KMS-11 (cell line): ENCODE results near the gene TMPRSS2.
A peak's percentile ranks its signal among the peaks of the same experiment; 100 is the strongest.

ENCODE experiments used
- H2AFZ ChIP-seq: fragments of 200-600 bp; sonication (generic); 2 replicates; pipeline ENCODE4 v1.6.1; 2016; ENCODE audit warnings: antibody characterized with exemption, mixed run types, low read depth
- H3K27ac ChIP-seq: fragments of 200-600 bp; sonication (generic); 2 replicates; pipeline ENCODE4 v1.6.1; 2016; ENCODE audit warnings: mild to moderate bottlenecking, mixed run types
- H3K27me3 ChIP-seq: fragments of 200-600 bp; sonication (generic); 2 replicates; pipeline ENCODE4 v1.6.1; 2017; ENCODE audit warnings: mild to moderate bottlenecking, low read depth, mixed run types, moderate library complexity; ENCODE audit not compliant: insufficient read depth
- H3K36me3 ChIP-seq: fragments of 200-600 bp; sonication (generic); 2 replicates; pipeline ENCODE4 v1.6.1; 2017; ENCODE audit warnings: mild to moderate bottlenecking, mixed run types; ENCODE audit not compliant: insufficient read depth
- H3K4me1 ChIP-seq: fragments of 200-600 bp; sonication (generic); 2 replicates; pipeline ENCODE4 v1.6.1; 2016; ENCODE audit warnings: mild to moderate bottlenecking, low read depth, mixed run types; ENCODE audit not compliant: poor library complexity, severe bottlenecking
- H3K4me2 ChIP-seq: fragments of 200-600 bp; sonication (generic); 2 replicates; pipeline ENCODE4 v1.7.0; 2016; ENCODE audit warnings: mild to moderate bottlenecking, mixed run types
- H3K4me3 ChIP-seq: fragments of 200-600 bp; sonication (generic); IDR thresholded peaks from 2 replicates; pipeline ENCODE4 v1.6.1; 2017; ENCODE audit warnings: low read depth, low read length, mixed read lengths; ENCODE audit not compliant: insufficient read depth
- H3K79me2 ChIP-seq: fragments of 200-600 bp; sonication (generic); 2 replicates; pipeline ENCODE4 v1.6.1; 2016; ENCODE audit warnings: low read depth, mixed run types; ENCODE audit not compliant: insufficient read depth
- H3K9ac ChIP-seq: fragments of 200-600 bp; sonication (generic); 2 replicates; pipeline ENCODE4 v1.6.1; 2016; ENCODE audit warnings: mild to moderate bottlenecking, mixed run types
- H4K20me1 ChIP-seq: fragments of 200-600 bp; sonication (generic); 2 replicates; pipeline ENCODE4 v1.6.1; 2016; ENCODE audit warnings: mild to moderate bottlenecking, mixed run types; ENCODE audit not compliant: insufficient read depth
- CTCF ChIP-seq: fragments of 200-600 bp; sonication (generic); conservative IDR thresholded peaks from 2 replicates; pipeline ENCODE4 v1.6.1; 2017; ENCODE audit warnings: low read depth, mild to moderate bottlenecking, antibody characterized with exemption, low read length, moderate library complexity, mixed read lengths

TMPRSS2 gene

GRCh38 chr21:41478319-41479177 is 29.4 kb downstream of the TMPRSS2 start:
- peak overlapping the region; percentile 51 for H3K27ac ChIP-seq
- no peaks in the 10 kb centered on the region for H4K20me1 ChIP-seq
- H2AFZ ChIP-seq, result no peak overlapping the region; the same call in 1 of the 2 replicates
- no peak overlapping the region; the same call in 1 of the 2 replicates for H3K9ac ChIP-seq
- H3K4me3 ChIP-seq, result no peak overlapping the region
- TF ChIP-seq CTCF, result no peak
- H3K4me2 ChIP-seq, result peak overlapping the region; percentile 30; the same call in 1 of the 2 replicates
- no peaks in the 10 kb centered on the region for H3K79me2 ChIP-seq
- no peaks in the 10 kb centered on the region for H3K27me3 ChIP-seq
- H3K4me1 ChIP-seq, result peaks cover 8% of the 10 kb centered on the region
- H3K36me3 ChIP-seq, result no peaks in the 10 kb centered on the region

GRCh38 chr21:41477641-41478318 is 30.2 kb downstream of the TMPRSS2 start:
- Histone ChIP-seq H3K4me3 (no peak overlapping the region), H3K79me2 (no peaks in the 10 kb centered on the region), H3K27me3 (no peaks in the 10 kb centered on the region), H3K36me3 (no peaks in the 10 kb centered on the region), H3K4me2 (peak overlapping the region; percentile 30; the same call in 1 of the 2 replicates), H2AFZ (no peak overlapping the region; the same call in 1 of the 2 replicates), H3K27ac (peak overlapping the region; percentile 51), H3K4me1 (peaks cover 8% of the 10 kb centered on the region), H4K20me1 (no peaks in the 10 kb centered on the region), H3K9ac (no peak overlapping the region; the same call in 1 of the 2 replicates)
- TF ChIP-seq CTCF, result no peak

GRCh38 chr21:41475714-41476420 is 32.1 kb downstream of the TMPRSS2 start:
- H3K4me1 ChIP-seq, result peaks cover 8% of the 10 kb centered on the region
- no peaks in the 10 kb centered on the region for H3K36me3 ChIP-seq
- no peaks in the 10 kb centered on the region for H3K79me2 ChIP-seq
- no peak overlapping the region for H3K4me3 ChIP-seq
- no peak overlapping the region for H3K27ac ChIP-seq
- H4K20me1 ChIP-seq, result no peaks in the 10 kb centered on the region
- no peak for TF ChIP-seq CTCF
- H3K4me2 ChIP-seq, result no peak overlapping the region
- H2AFZ ChIP-seq, result no peak overlapping the region
- no peak overlapping the region for H3K9ac ChIP-seq
- no peaks in the 10 kb centered on the region for H3K27me3 ChIP-seq

- no peak overlapping the region for H3K9ac ChIP-seq
- no peaks in the 10 kb centered on the region for H3K27me3 ChIP-seq
- no peak overlapping the region for H3K4me3 ChIP-seq
- no peak for TF ChIP-seq CTCF
- H3K27ac ChIP-seq, result no peak overlapping the region
- no peaks in the 10 kb centered on the region for H3K79me2 ChIP-seq
- no peak overlapping the region for H2AFZ ChIP-seq
- no peaks in the 10 kb centered on the region for H4K20me1 ChIP-seq
- H3K4me1 ChIP-seq, result peaks cover 1% of the 10 kb centered on the region
- H3K36me3 ChIP-seq, result no peaks in the 10 kb centered on the region
- no peak overlapping the region for H3K4me2 ChIP-seq
Measured at GRCh38 chr21:41472753-41473548, 35.0 kb downstream of the TMPRSS2 start.
